Activated T-helper 2 cell treated with anti-CD3 and anti-CD28 coated beads, Interferon-gamma antibody, Interleukin-2, Interleukin-4, amounts not matched to agents 10 μg/mL and 5 μg/mL and 100 μg/mL, durations not matched to agents 14 hours and 24 hours and 36 hours (primary cell): ENCODE data around the gene IGSF1. TPM values are rescaled to one million over a fixed set of nuclear protein-coding genes. Genes with fewer than 3 reads are reported as not detected.

Source experiments
- DNase-seq: peaks from one replicate; pipeline ENCODE4 v3.0.0; 2021; ENCODE audit warnings: low spot score
- H3K27ac Mint-ChIP-seq: one replicate; pipeline ENCODE4 v1.8.0; 2021; ENCODE audit warnings: mixed read lengths
- H3K27me3 Mint-ChIP-seq: one replicate; pipeline ENCODE4 v1.8.0; 2021; ENCODE audit warnings: low read depth, mixed read lengths
- H3K36me3 Mint-ChIP-seq: one replicate; pipeline ENCODE4 v1.8.0; 2021; ENCODE audit warnings: low read depth, mixed read lengths
- H3K4me1 Mint-ChIP-seq: one replicate; pipeline ENCODE4 v1.8.0; 2021; ENCODE audit warnings: low read depth, mixed read lengths
- H3K4me3 Mint-ChIP-seq: one replicate; pipeline ENCODE4 v1.8.0; 2021; ENCODE audit warnings: low read depth, mild to moderate bottlenecking, moderate library complexity, mixed read lengths
- H3K9me3 Mint-ChIP-seq: one replicate; pipeline ENCODE4 v1.8.0; 2021; ENCODE audit warnings: mixed read lengths
- intact Hi-C: fragments of 100-400 bp; cut with micrococcal nuclease; formaldehyde crosslinking; loops from one replicate; pipeline ENCODE4 v1.15.1; 2023
- total RNA-seq: library from RNA; stranded (reverse); gene quantifications from 2 replicates; pipeline ENCODE4 v1.2.3, GENCODE V29; 2022

The IGSF1 gene, protein sequence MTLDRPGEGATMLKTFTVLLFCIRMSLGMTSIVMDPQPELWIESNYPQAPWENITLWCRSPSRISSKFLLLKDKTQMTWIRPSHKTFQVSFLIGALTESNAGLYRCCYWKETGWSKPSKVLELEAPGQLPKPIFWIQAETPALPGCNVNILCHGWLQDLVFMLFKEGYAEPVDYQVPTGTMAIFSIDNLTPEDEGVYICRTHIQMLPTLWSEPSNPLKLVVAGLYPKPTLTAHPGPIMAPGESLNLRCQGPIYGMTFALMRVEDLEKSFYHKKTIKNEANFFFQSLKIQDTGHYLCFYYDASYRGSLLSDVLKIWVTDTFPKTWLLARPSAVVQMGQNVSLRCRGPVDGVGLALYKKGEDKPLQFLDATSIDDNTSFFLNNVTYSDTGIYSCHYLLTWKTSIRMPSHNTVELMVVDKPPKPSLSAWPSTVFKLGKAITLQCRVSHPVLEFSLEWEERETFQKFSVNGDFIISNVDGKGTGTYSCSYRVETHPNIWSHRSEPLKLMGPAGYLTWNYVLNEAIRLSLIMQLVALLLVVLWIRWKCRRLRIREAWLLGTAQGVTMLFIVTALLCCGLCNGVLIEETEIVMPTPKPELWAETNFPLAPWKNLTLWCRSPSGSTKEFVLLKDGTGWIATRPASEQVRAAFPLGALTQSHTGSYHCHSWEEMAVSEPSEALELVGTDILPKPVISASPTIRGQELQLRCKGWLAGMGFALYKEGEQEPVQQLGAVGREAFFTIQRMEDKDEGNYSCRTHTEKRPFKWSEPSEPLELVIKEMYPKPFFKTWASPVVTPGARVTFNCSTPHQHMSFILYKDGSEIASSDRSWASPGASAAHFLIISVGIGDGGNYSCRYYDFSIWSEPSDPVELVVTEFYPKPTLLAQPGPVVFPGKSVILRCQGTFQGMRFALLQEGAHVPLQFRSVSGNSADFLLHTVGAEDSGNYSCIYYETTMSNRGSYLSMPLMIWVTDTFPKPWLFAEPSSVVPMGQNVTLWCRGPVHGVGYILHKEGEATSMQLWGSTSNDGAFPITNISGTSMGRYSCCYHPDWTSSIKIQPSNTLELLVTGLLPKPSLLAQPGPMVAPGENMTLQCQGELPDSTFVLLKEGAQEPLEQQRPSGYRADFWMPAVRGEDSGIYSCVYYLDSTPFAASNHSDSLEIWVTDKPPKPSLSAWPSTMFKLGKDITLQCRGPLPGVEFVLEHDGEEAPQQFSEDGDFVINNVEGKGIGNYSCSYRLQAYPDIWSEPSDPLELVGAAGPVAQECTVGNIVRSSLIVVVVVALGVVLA (N-terminal part only)
- 0.07 and 0.14 TPM in 2 replicates for total RNA-seq

DNA sequence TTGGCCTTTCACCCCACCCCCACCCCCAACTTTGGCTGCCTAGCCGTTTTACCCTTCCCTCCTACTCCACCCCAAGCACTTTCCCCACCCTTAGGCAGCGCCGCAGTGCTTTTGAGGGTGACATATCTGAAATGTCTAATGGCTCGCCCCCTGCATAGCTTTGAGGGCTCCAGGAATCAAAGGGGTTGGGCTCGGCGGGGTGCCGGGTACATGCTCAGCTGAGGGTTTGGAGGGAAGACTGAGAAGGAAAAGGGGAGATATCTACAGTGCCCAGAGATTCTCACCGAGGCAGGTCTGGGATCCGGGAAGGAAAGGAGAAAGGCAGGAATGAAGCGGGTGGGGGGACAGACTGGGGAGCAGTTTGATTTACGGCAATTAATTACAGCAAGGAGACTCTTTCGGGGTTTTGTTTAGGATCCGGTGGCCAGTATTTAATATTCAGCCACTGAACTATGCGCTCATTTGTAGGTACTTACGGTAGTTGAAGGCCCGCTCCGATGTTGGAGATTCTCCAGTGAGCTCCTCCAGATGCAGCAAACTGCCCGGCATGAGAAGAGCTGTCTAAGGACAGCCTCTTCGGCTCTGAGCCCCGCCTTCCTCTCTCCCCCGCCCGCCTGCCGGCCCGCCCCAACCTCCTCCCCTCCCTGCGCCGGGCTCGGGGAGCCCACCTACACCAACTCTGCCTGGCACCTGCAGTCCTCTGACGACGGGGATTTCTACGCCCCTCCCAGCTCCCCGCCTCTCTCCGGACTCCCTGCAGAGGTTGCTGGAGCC is at the start of gene IGSF1:
Gene IGSF1 (minus strand): TSS at position 569 of the 774 bp plus-strand sequence. CDS start 2,632 bp downstream, outside the sequence.
- H3K4me1 Mint-ChIP-seq: no peaks in the 10 kb centered on the region
- no peak within 1 kb of the TSS for H3K27ac Mint-ChIP-seq
- intact Hi-C loops: no loop called here
- H3K36me3 Mint-ChIP-seq: no peaks in the 10 kb centered on the region
- peaks cover 10% of the 10 kb centered on the region for H3K27me3 Mint-ChIP-seq
- DNase-seq: no peak
- no peak within 1 kb of the TSS for H3K4me3 Mint-ChIP-seq
- H3K9me3 Mint-ChIP-seq: no peaks in the 10 kb centered on the region

DNA sequence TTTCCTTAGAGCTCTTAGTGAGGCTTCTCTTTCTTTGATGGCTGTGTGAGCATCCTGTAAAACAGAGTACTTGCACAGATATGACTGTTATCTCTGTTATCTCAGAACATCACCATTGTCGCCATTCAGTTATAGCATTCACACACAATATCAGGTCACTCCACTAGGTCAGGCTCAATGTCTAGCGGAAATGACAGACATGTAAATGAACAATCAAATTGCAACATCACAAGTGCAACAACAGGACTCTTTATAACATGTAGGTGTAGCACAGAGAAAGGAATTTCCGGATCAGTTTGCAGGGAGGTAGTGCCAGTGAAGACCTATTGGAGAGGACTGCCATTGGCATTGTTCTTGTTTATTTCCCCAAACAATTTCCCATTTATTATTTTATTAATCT is 43.2 kb upstream of the IGSF1 start:
- intact Hi-C loops: no loop called here
- H3K27me3 Mint-ChIP-seq: no peaks in the 10 kb centered on the region
- no peaks in the 10 kb centered on the region for H3K4me1 Mint-ChIP-seq
- H3K27ac Mint-ChIP-seq: no peak overlapping the region
- no peaks in the 10 kb centered on the region for H3K9me3 Mint-ChIP-seq
- no peak for DNase-seq
- no peaks in the 10 kb centered on the region for H3K36me3 Mint-ChIP-seq
- no peak overlapping the region for H3K4me3 Mint-ChIP-seq

DNA sequence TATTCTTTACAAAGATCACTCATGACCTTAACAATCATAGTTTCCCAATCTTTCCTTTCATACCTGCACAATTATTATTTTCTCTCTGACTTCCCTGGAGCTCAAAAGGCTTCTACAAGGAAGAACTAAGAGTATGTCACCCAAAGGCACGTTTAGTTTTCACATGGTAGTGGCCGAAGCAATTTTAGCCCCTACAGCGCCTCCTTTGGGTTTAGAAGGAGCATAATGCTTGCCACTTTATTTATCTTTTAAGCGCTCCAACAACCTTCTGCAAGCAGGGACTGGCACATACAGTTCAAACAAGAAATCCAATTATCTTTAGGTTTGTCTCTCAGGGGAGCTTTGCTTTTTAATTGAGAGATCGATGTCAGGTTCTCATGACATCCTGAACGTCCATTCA is 42.0 kb upstream of the IGSF1 start:
- intact Hi-C loops: no loop called here
- Mint-ChIP-seq H3K27ac (no peak overlapping the region), H3K4me1 (no peaks in the 10 kb centered on the region), H3K4me3 (no peak overlapping the region), H3K27me3 (no peaks in the 10 kb centered on the region), H3K9me3 (no peaks in the 10 kb centered on the region), H3K36me3 (no peaks in the 10 kb centered on the region)
- no peak for DNase-seq

DNA sequence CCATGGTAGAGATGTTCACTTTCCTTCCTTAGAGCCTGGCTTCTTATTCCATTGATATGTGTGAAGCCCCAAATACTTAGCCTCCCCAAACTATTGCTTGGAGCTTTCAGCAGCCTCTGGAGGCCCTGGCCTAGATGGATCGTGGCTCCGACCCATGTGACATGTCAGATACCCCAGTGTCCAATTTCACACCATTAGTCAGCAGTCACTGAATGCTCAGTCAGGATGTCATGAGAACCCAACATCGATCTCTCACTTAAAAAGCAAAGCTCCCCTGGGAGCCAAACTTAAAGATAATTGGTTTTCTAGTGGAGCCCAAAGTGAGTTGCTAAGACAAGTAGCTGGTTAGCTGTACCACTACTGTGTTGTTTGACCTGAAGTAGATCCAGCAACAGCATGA is 41.6 kb upstream of the IGSF1 start:
- intact Hi-C loops: no loop called here
- H3K36me3 Mint-ChIP-seq: no peaks in the 10 kb centered on the region
- no peak overlapping the region for H3K4me3 Mint-ChIP-seq
- no peaks in the 10 kb centered on the region for H3K9me3 Mint-ChIP-seq
- DNase-seq: no peak
- no peaks in the 10 kb centered on the region for H3K4me1 Mint-ChIP-seq
- no peaks in the 10 kb centered on the region for H3K27me3 Mint-ChIP-seq
- H3K27ac Mint-ChIP-seq: no peak overlapping the region

DNA sequence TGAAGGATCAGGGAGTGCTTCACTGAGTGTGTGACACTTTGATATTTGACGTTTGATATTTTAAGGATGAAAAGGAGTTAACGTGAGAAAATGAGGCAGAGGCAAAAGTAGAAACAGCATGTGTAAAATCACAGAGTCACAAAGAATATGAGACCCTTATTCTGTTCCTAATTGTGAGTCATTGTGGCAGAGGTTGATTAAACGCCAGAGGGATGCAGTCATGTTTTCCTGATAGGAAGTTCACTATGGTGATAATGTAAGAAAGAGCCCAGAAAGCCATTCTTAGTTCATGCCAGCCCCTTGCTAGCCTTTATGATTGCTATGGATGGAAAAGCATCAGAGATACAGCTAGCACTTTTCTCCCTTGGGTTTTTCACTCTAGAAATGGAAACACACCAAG is 33.5 kb upstream of the IGSF1 start:
- DNase-seq: no peak
- Mint-ChIP-seq H3K27ac (no peak overlapping the region), H3K4me3 (no peak overlapping the region), H3K27me3 (no peaks in the 10 kb centered on the region), H3K36me3 (no peaks in the 10 kb centered on the region), H3K4me1 (no peaks in the 10 kb centered on the region), H3K9me3 (no peaks in the 10 kb centered on the region)
- intact Hi-C loops: no loop called here

DNA sequence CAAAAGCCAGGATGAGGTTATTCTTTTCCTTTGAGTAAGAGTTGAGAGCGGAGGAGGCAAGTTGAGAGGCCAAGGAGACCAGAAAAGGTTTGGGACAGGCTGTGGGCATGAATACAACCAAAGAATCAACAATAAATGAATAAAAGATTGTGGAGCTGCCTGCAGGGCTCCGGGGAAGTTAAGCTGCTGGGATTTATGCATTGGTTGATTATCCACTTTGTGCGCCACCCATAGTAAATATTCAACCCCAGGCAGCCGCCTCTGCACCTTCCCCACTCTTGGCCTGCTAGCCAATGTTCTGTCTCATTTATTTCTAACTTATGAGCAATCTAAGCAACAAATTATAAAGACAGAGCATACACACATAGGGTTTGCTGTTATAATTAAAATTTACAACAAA is 28.2 kb upstream of the IGSF1 start:
- Mint-ChIP-seq H3K4me3 (no peak overlapping the region), H3K9me3 (no peaks in the 10 kb centered on the region), H3K27me3 (no peaks in the 10 kb centered on the region), H3K27ac (no peak overlapping the region), H3K4me1 (no peaks in the 10 kb centered on the region), H3K36me3 (no peaks in the 10 kb centered on the region)
- intact Hi-C loops: no loop called here
- DNase-seq: no peak

DNA sequence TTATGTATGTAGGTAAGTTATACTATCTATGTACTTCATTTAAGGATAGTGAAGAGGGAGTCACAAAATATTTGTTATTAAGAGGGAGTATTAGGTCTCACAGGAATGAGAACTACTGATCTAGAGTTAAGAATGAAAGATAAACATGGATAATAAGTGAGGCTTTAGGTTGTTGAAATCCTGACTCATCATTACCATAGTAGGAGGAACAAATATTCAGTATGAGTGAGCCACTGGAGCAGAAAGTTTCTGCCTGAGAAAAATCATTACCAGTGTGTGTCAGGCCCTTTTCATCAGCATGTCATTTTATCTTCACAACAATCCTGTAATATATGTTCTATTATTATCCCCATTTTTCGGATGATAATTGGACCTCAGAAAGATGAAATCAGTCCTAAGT is 27.2 kb upstream of the IGSF1 start:
- Mint-ChIP-seq H3K9me3 (no peaks in the 10 kb centered on the region), H3K27ac (no peak overlapping the region), H3K4me1 (no peaks in the 10 kb centered on the region), H3K27me3 (no peaks in the 10 kb centered on the region), H3K36me3 (no peaks in the 10 kb centered on the region), H3K4me3 (no peak overlapping the region)
- DNase-seq: no peak
- intact Hi-C loops: no loop called here

DNA sequence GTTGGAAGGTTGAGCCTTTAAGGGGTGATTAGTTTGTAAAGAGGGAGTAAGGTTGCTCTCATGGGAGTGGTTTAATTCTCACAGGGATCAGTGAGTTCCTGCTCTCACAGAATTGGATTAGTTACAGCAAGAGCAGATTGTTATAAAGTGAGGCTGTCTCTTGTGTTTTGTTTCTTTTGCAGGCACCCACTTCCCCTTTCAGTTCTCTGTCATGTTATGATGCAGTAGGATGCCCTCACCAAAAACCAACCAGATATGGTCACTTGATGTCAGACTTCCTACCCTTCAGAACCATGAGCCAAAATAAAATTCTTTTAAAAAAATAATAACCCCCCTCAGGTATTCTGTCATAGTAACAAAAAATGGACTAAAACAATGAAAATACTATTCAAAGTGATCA is 19.9 kb upstream of the IGSF1 start:
- DNase-seq: no peak
- intact Hi-C loops: no loop called here
- no peaks in the 10 kb centered on the region for H3K9me3 Mint-ChIP-seq
- H3K27me3 Mint-ChIP-seq: no peaks in the 10 kb centered on the region
- no peak overlapping the region for H3K27ac Mint-ChIP-seq
- no peaks in the 10 kb centered on the region for H3K4me1 Mint-ChIP-seq
- no peaks in the 10 kb centered on the region for H3K36me3 Mint-ChIP-seq
- H3K4me3 Mint-ChIP-seq: no peak overlapping the region

DNA sequence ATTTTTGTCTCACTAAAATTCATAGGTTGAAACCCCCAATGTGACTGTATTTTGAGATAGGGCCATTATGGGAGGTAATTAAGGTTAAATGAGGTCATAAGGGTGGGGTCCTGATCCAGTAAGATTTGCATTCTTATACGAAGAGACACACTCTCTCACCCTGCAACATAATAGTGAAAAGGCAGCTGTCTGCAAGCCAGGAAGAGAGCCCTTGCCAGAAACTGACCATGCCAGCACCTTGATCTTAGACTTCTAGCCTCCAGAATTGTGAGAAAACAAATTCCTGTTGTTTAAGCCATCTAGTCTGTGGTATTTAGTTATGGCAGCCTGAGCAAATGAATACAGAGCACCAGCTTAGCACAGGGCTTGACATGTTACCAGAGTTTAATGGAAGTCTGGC is 17.5 kb upstream of the IGSF1 start:
- H3K27ac Mint-ChIP-seq: no peak overlapping the region
- H3K27me3 Mint-ChIP-seq: no peaks in the 10 kb centered on the region
- H3K9me3 Mint-ChIP-seq: no peaks in the 10 kb centered on the region
- intact Hi-C loops: no loop called here
- no peak for DNase-seq
- H3K36me3 Mint-ChIP-seq: no peaks in the 10 kb centered on the region
- no peak overlapping the region for H3K4me3 Mint-ChIP-seq
- no peaks in the 10 kb centered on the region for H3K4me1 Mint-ChIP-seq

DNA sequence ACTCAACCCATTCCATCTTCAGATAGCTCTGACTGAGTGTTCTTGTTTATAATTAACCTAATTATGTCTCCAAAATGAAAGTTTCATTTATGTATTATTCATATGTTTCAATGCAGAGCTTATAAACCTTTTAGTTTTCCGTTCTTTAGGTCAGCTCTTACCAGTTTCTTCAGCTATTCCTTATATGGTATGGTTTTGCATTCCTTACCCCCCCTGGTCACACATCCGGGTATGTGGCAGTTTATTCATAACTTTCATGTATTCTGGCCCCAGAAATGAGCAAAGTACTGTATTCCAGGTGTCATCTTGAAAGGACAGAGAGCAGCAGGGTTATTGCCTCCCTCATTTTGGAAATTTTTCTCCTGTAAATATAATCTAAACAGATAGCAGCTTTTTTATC is 16.8 kb upstream of the IGSF1 start:
- H3K4me3 Mint-ChIP-seq: no peak overlapping the region

DNA sequence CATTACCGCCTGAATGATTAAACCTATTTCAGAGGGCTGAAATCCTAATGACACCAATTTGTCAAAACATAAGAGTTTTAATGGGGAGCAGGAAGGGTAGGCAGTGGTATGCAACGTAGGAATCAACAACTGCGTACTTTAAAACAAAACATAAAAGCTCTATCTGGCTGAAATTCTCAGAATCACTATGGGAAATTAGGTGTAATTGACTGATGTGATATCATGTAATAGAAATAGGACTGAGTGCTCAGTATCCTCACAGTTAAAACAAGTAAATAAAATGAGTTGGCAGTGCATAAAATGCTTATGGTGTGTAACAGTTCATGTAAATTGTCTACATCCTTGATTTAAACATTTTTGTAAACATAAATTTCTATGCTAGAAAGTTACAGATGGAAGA is 13.6 kb upstream of the IGSF1 start:
- H3K9me3 Mint-ChIP-seq: no peaks in the 10 kb centered on the region
- no peaks in the 10 kb centered on the region for H3K27me3 Mint-ChIP-seq
- no peak for DNase-seq
- no peaks in the 10 kb centered on the region for H3K4me1 Mint-ChIP-seq
- no peak overlapping the region for H3K4me3 Mint-ChIP-seq
- H3K36me3 Mint-ChIP-seq: no peaks in the 10 kb centered on the region
- no peak overlapping the region for H3K27ac Mint-ChIP-seq
- intact Hi-C loops: no loop called here

More for the DNA sequence above, 16.8 kb upstream of the IGSF1 start:
- DNase-seq: no peak
- no peaks in the 10 kb centered on the region for H3K9me3 Mint-ChIP-seq
- H3K36me3 Mint-ChIP-seq: no peaks in the 10 kb centered on the region
- H3K27me3 Mint-ChIP-seq: no peaks in the 10 kb centered on the region
- H3K4me1 Mint-ChIP-seq: no peaks in the 10 kb centered on the region
- intact Hi-C loops: no loop called here
- H3K27ac Mint-ChIP-seq: no peak overlapping the region

DNA sequence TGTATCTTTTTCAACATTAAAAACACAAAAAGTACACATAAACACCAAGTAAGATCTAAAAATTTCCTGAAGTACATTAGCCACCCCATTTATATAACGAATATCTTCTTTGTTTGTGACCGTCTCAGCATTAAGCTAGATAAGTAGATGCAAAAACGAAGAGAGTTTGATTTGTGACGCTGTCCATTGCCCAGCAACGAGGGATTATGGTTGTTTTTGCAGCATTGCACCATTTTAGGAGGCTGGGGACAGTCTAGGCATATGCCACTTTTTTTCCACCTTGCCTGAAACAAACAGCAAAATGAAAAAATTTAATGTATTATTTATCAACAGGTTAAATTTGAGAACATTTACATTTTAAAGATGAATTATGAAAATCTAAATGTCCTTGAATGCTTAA is 12.0 kb upstream of the IGSF1 start:
- intact Hi-C loops: no loop called here
- H3K4me3 Mint-ChIP-seq: no peak overlapping the region
- H3K36me3 Mint-ChIP-seq: no peaks in the 10 kb centered on the region
- H3K27ac Mint-ChIP-seq: no peak overlapping the region
- no peaks in the 10 kb centered on the region for H3K4me1 Mint-ChIP-seq
- no peak for DNase-seq
- no peaks in the 10 kb centered on the region for H3K9me3 Mint-ChIP-seq
- H3K27me3 Mint-ChIP-seq: no peaks in the 10 kb centered on the region
